OCI-M2 (cell line): ENCODE data around the gene SGCE.

Source experiments
- DNase-seq: peaks from one replicate; lab custom pipeline; 2025; ENCODE audit not compliant: unreplicated experiment; lab: John Stamatoyannopoulos, UW

SGCE gene

DNA sequence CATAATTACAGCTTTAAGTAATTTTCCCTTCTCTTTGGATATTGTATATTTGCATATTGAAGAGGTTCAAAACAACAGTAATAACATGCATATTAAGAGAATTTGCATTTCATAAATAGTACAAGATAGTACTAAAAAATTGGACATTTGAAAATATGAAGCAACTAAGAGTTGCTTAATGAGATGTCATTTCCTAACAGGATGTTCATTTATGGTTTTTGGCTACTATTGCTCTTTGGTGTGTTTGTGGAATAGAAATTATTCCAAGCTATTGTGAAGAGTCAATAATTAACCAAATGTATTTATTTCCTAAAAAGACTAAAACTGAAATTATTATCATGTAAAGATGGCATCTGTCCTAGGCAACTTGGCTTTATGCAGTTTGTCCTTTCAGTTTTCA lies 4.1 kb upstream of the SGCE start:
- no peak for DNase-seq

DNA sequence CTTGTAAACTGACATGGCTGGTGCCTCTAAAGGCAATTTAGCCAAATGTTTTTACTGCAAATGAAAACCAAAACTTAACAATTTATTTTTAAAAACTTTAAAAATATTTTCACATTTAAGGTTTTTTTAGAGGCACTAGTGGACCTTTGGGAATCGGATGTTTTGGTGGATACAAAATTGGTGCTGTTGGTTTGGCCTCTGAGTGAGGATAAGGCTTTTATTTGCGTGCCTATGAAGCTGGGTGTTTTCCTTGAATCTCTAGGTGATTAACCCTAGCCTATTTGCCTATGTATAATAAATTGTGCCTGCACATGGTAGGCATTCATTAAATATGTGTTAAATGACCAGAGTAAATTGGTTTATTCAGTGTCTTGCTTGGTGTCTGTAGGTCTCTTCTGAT lies 2.9 kb upstream of the SGCE start:
- DNase-seq = no peak

- peak; percentile 40 for DNase-seq
These were observed 2.1 kb upstream of the SGCE start for GRCh38 chr7:94657771-94658693.

DNA sequence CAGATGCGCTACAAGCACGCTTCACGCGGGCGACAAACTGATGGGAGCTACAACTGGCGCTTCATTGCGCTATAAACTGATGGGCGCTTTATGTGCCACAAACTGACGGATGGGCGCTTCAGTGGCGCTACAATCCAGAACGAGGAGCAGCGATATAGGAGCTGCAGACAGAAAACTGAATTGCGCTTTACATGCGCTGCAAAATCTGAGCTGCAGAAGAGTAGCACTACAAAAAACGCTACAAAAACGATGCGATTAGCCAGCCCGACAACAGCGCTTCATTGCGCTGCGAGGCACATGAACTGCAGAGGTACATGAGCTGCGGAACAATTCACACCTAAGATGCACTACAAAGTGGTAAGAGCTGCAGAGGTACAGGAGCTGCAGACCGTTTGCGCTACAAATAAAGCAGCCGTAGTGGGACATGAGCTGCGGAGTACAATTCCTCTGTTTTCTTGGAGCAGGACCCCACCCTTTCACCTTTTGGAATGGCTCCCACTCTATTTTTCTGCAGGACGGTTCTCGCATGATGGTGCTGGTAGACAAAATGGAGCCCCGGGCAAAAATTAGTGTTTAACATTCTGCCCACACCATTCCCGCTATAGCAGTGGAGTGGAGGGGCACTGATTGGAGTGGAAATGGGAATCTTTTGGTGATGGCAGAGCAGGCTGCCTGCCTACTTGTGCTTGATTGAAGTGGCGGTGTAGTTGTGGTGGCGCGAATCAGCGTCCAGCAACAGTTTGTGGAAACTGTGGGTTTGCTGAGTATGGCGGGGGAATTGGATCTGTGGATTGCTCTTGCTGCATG lies 1.2 kb upstream of the SGCE start:
- DNase-seq = no peak

- DNase-seq = no peak
These were observed 658 bp upstream of the SGCE start for GRCh38 chr7:94656658-94656924.

DNA sequence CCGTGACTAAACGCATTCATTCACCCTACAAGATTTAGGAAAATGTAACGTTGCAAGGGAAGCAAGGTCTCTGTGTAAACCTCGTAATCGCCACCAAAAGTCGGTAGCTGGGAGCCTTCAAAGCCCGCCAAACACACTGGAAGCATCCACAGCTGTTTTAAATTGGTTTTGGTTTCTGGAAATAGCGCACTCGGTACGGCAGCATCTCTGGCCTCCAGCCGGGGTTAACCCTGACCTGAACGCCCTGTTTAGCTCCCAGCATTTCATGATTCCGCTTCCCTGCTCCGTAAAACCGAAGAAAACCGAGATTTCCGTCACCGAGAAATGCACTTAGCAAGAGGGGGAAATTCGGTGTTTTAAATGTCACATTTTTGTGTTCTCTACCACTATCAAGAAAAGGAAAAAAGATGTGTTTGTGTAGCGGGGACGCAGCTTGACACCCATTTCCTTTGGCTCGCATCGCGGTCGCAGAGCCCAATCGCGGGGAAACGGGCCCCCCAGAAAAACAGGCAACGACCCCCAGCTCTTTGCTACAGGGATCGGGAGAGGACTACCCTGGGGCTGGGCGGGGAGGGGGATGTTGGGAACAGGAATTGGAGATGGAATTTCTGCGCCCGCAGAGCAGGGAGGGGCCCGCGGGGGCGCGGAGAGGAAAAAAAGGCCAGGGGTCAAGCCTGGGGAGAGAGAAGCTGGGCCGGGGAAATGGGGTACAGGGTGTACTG lies 646 bp downstream of the SGCE start:
- DNase-seq = no peak

- DNase-seq = no peak
These were observed 1.2 kb downstream of the SGCE start for GRCh38 chr7:94654783-94655125.

DNA sequence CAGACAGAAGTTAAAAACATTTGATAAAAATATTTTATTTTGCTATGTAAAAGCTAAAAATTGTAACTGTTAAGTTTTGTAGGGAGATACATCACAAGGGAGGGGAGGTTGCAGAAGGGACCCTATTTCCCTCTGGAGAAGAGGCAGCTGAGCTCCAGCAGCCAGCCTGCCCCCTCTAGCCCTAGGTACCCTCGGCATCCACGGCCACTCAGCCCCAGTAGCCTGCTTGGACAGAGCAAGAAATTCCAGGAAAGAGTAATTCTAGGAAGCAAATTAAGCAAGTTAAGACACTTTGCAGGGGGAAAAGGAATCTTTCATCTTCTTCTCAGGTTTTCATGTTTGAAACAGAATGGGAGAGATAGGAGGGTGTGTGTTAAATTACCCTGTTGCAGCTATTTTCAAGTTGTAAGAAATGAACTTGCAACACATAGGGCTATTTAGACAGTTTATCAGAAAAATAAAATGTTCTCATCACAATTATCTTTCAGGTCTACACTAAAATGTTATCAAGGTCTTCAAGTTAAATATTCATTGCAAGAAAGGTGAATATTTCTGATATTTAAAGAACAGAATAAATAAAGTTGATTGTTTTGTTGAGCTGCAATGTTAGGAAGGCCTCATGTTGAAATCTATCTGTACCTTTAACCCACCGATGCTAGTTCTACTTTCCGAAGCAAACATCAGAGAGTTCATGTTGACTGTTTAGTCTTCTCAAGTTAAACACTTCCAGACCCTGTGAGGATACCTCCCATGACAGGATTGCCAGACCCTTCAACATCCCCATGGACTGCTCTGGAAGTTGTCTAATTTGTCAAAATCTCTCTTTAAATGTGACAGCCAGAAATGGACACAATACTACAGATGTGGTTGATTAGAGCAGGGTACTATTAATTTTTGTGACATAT lies 5.5 kb downstream of the SGCE start:
- DNase-seq = no peak

GRCh38 chr7:94649450-94649849 lies 6.5 kb downstream of the SGCE start:
- no peak for DNase-seq

DNA sequence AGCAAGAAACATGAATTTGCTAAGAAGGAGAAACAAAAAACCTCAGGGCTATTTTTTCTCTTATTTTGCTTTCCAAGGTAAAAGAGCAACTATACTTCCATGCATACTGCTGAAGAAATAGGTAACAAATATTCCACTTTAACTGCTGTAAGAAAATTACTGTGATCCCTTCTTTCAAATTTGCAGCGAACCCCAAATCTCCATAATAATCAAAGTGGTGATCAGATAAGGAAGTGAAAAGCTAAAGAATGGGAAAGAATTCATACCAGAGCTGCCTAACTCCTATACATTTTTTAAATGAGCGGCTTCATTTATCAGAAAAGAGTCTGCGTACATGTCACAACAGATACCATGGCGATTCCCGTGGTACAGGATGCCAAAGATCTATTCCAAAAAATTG lies 7.2 kb downstream of the SGCE start:
- no peak for DNase-seq

DNA sequence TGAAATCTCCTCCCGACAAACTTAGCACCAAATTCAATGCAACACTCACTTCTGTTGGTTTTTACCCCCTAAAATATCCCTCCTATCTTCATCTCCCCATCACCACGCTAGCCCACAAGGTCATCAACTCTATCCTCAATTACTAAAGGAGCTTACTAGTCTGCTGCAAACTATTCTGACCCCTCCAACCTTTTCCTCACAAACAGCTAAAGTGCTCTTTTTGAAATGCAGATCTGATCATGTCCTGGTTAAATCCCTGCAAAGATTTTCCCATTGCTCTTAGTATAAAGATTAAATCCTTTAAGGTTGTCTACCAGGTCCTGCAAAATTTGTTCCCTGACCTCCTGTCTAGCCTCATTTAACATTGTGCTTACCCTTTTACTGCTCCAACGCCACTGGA lies 8.6 kb downstream of the SGCE start:
- DNase-seq = no peak

- DNase-seq = no peak
These were observed 12.0 kb downstream of the SGCE start for GRCh38 chr7:94643771-94644545.

GRCh38 chr7:94642838-94643653 lies 12.9 kb downstream of the SGCE start:
- no peak for DNase-seq

GRCh38 chr7:94639384-94639783 lies 16.5 kb downstream of the SGCE start:
- DNase-seq = no peak

DNA sequence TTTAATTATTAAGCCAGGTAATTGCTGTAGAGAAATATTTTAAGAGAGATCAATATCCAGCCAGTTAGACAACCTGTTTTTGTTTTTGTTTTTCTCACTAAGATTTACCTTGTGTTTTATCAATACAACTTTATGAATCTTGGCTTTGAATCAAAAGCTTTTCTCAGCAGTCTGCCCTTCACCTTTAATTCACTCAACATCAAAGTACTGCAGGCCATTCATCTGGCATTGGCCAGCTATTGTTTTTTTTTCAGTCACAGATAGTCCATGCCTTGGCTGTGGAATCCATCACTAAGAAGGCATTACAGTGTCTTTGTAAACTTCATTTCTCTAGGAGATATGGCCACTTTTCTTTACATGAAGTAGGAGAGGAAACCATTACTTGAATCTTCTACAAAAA lies 20.2 kb downstream of the SGCE start:
- DNase-seq = no peak

GRCh38 chr7:94634502-94634901 lies 21.4 kb downstream of the SGCE start:
- DNase-seq = no peak

DNA sequence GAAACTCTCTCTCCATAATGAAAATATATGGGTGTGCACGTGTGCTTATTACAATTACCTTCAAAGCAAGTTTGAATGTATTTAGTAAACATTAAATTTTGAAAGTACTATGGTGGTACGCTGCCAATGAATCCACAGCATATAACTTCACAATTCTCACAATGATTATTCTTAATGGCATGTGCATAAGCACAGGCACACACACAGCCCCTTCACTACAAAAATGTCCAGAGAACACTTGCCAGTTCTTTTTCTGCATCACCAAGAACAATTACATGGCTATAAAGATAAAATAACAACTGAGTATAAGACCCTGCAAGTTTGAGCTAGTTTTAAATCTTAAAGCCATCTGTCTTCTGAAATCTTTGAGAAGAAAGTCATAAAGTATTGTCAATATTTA lies 22.2 kb downstream of the SGCE start:
- DNase-seq = no peak

DNA sequence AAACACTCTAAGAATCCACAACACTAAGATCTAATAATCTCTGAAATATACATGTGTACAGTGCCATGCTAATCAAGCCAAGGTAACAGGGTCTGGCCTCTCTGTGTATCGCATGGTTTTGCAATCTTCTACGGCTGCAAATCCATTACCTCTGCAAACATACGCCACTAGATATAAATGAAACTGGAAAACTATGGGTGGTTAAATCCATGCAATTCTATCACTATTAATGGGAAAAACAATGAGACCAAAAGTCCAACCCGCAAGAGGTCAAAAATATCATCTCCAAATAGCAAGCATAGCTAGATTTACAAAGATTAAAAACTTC lies 23.0 kb downstream of the SGCE start:
- no peak for DNase-seq

DNA sequence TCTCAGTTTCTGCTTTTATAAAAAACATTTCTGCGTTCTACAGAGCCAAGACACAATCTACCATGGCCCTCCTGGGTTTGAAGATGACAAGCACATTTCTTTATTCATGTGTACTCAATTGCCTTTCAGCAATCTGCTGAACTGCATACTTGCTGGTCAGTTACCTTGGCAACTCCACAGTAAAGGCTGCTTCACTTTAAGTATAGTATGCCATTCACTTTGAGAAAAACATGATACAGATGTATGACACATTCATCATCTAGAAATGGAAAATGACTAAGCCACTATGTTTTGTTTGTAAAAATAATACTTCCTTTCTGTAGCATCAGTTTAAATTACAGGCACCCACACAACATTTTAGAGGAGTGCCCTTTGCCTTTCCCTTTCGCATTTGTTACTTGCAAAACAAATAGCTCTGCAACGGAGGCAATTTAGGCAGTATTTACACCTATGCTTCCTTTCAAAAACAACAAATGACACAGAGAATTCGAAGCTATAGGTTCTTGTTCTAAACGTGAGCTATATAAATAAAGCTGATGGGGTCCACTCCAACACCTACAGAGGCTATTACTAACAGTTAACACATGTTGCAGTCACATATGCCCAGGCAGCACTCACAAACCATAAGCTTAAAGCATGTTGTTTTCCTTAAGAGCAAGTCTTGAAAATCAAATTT lies 23.5 kb downstream of the SGCE start:
- DNase-seq = no peak
